Measurements from ENCODE around the gene ANKRD34A.

Gene ANKRD34A

DNA sequence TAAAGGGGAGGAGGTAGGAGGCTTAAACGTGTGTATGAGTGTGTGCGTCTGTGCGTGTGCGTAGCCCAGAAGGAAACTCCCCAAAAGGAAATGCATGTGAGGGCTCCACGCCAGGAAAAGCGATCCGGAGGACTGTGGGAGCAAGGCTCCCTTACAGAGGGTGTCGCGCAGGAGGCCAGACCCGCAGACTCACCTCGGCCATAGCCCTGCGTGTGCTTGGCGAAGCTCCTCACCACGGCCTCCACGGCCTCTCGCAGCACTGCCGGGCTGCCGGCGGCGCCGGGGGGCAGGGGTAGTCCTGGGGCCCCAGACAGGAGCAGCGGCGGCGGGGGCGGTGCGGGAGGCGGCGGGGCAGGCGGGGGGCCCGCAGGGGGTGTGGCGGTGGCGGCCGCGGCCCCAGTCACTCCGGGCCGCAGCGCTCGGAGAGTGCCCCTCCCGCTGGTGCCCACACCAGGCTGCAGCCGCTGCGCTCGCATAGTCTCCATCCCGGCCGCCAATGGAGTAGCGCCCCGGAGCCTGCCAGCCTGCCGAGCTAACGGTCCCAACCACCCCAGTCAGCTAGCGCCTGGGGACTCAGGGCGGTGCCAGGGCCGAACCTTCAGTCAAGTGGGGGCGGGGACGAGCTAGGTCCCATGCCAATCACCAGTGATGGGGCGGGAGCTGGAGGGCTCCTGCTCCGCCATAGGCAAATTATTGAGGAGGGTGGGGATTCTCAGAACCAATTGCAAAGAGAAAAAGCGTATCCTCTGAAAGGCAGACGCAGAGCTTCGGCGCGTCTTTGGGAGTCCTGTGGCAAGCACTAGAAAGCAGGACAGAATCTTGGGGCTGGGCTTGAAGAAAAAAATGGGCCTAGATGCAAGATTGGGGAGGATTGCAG, 6.7 kb downstream of the ANKRD34A start, which contains the start of gene LIX1L:
Gene LIX1L, minus strand, starts transcription at position 575 of the 877 bp plus-strand sequence. Its CDS starts 90 bp downstream, at position 485.
- peaks cover 58 to 68% of the 10 kb centered on the region in 2 experiments for H3K4me1 ChIP-seq (ENCODE audit: control insufficient read depth in 1 of 2, insufficient read depth in 1 of 2, low read depth in 1 of 2, low read length in 1 of 2)
- peaks cover 37% of the 10 kb centered on the region for H3K27me3 ChIP-seq
- H3K36me3 ChIP-seq, result no peaks in the 10 kb centered on the region
- peak within 1 kb of the TSS; percentile 79 for H3K27ac ChIP-seq
- no peaks in the 10 kb centered on the region for H3K9me3 ChIP-seq
- peak within 1 kb of the TSS; percentile 72 to 74 for H3K4me3 ChIP-seq (ENCODE audit: low read depth in 1 of 2, low read length in 1 of 2)
- TF ChIP-seq, protein P1, sequence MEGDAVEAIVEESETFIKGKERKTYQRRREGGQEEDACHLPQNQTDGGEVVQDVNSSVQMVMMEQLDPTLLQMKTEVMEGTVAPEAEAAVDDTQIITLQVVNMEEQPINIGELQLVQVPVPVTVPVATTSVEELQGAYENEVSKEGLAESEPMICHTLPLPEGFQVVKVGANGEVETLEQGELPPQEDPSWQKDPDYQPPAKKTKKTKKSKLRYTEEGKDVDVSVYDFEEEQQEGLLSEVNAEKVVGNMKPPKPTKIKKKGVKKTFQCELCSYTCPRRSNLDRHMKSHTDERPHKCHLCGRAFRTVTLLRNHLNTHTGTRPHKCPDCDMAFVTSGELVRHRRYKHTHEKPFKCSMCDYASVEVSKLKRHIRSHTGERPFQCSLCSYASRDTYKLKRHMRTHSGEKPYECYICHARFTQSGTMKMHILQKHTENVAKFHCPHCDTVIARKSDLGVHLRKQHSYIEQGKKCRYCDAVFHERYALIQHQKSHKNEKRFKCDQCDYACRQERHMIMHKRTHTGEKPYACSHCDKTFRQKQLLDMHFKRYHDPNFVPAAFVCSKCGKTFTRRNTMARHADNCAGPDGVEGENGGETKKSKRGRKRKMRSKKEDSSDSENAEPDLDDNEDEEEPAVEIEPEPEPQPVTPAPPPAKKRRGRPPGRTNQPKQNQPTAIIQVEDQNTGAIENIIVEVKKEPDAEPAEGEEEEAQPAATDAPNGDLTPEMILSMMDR (IDR thresholded peaks at IDR 0.05), result no peak

DNA sequence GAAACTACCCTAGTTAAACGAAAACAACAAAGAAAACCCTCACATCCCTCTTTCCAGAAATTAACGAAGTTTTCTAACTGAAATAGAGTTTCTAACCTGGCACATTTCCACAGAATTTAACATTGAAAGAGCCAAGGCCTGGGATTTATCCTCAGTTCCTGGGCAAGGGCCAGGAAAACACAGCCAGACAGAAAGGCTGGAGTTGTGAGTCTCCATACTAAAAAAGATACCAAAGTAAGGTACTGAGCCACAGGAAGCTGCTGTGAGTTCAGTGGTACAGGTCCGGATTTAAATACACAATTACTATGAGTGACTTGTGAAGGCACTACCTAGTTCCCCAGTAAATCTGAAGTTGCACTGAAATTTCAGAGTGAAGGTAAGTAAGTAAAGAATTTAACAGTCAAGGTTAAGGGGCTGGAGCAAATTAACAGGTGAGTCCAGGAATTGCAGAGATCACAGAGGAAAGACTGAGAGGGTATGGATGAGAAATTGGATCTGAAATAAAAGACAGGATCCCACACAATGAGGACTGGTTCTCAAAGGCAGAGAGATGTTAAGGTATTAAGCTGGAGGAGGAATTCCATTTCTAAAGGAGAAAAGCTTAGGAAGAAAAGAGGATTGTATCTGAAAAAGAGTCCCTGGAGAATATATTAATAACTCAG, 7.5 kb downstream of the ANKRD34A start:
- peaks cover 52 to 60% of the 10 kb centered on the region in 2 experiments for H3K4me1 ChIP-seq (ENCODE audit: control insufficient read depth in 1 of 2, insufficient read depth in 1 of 2, low read depth in 1 of 2, low read length in 1 of 2)

DNA sequence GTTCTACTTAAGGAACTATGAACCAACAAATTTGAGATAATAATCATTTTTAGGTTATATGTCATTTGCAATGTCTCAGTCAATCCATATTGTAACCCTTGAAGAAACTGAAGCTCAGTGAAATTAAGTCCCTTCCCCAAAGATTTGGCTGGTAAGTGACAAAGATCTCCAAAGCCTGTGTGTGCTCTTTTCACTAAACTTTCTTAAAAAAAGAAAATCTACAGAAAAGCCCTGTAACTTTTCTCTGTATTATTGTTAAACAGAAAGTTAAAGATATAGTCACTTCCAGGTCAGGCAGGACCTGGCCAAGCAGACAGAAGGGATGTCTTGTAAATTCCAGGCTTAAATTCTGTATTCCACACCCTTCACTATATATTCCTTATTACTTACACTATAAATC, 8.0 kb downstream of the ANKRD34A start:
- H3K4me1 ChIP-seq (ENCODE audit: control insufficient read depth in 1 of 2, insufficient read depth in 1 of 2, low read depth in 1 of 2, low read length in 1 of 2), result peaks cover 46 to 55% of the 10 kb centered on the region in 2 experiments
- no peaks in the 10 kb centered on the region for H3K9me3 ChIP-seq
- no peaks in the 10 kb centered on the region for H3K36me3 ChIP-seq
- peaks cover 24% of the 10 kb centered on the region for H3K27me3 ChIP-seq
- peak overlapping the region in 1 of 2 experiments; percentile 72 for H3K4me3 ChIP-seq (ENCODE audit: low read depth in 1 of 2, low read length in 1 of 2)
- TF ChIP-seq, protein P1 (IDR thresholded peaks at IDR 0.05), result no peak
- H3K27ac ChIP-seq, result no peak overlapping the region

More for the DNA sequence above, 7.5 kb downstream of the ANKRD34A start:
- H3K9me3 ChIP-seq, result no peaks in the 10 kb centered on the region
- peak overlapping the region; percentile 79 for H3K27ac ChIP-seq
- TF ChIP-seq, protein P1 (IDR thresholded peaks at IDR 0.05), result no peak
- peaks cover 29% of the 10 kb centered on the region for H3K27me3 ChIP-seq
- peak overlapping the region; percentile 72 to 74 for H3K4me3 ChIP-seq (ENCODE audit: low read depth in 1 of 2, low read length in 1 of 2)
- H3K36me3 ChIP-seq, result no peaks in the 10 kb centered on the region

DNA sequence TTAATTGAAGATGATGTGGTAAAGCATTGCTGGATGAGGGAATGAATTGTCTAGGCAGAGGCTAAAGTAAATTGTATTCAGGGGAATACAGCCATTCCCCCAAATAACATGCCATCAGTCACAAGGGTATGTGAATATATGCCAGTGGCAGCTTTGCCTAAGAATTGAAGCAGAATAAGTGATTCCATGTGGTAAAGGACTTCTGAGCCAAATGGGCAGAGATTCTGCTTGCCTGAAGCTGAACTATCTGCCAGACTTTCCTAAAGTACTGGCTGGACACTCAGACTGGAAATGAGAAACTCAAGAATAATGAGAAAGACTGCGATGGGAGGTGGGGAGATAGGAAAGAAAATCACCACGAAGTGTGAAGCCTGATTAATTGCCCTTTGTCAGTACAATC, 8.9 kb downstream of the ANKRD34A start:
- Histone ChIP-seq H3K36me3 (no peaks in the 10 kb centered on the region), H3K4me1 (ENCODE audit: control insufficient read depth in 1 of 2, insufficient read depth in 1 of 2, low read depth in 1 of 2, low read length in 1 of 2) (peaks cover 37 to 46% of the 10 kb centered on the region in 2 experiments), H3K27ac (no peak overlapping the region), H3K4me3 (ENCODE audit: low read depth in 1 of 2, low read length in 1 of 2) (no peak overlapping the region), H3K9me3 (no peaks in the 10 kb centered on the region), H3K27me3 (peaks cover 14% of the 10 kb centered on the region)
- TF ChIP-seq, protein P1 (IDR thresholded peaks at IDR 0.05), result no peak

DNA sequence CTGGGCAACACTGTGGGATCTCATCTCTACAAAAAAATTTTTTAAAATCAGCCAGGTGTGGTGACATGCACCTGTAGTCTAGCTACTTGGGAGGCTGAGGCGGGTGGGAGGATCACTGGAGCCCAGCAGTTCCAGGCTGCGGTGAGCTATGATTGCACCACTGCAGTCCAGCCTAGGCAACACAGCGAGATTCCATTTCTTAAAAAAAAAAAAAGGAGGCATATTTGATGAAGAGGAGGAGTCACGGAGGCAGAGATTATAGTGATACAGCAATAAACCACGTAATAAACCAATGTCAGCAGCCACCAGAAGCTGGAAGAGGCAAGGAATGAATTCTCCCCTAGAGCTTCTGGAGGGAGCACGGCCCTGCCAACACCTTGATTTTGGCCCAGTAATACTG, 10.5 kb downstream of the ANKRD34A start:
- no peak overlapping the region for H3K27ac ChIP-seq
- no peaks in the 10 kb centered on the region for H3K27me3 ChIP-seq
- TF ChIP-seq, protein P1 (IDR thresholded peaks at IDR 0.05), result no peak
- H3K9me3 ChIP-seq, result no peaks in the 10 kb centered on the region
- H3K4me3 ChIP-seq (ENCODE audit: low read depth in 1 of 2, low read length in 1 of 2), result no peak overlapping the region
- H3K4me1 ChIP-seq (ENCODE audit: control insufficient read depth in 1 of 2, insufficient read depth in 1 of 2, low read depth in 1 of 2, low read length in 1 of 2), result peaks cover 29 to 44% of the 10 kb centered on the region in 2 experiments
- H3K36me3 ChIP-seq, result no peaks in the 10 kb centered on the region

Data from neutrophil (primary cell).